DMS153 treated with DMSO at 0.1 percent for 48 hours (cell line): ENCODE data around the gene AP4M1.

Experiments
- DNase-seq: peaks from one replicate; lab custom pipeline; 2025; ENCODE audit not compliant: unreplicated experiment; lab: John Stamatoyannopoulos, UW

Gene AP4M1

GRCh38 chr7:100087055-100087750, 14.2 kb upstream of the AP4M1 start:
- DNase-seq: no peak

DNA sequence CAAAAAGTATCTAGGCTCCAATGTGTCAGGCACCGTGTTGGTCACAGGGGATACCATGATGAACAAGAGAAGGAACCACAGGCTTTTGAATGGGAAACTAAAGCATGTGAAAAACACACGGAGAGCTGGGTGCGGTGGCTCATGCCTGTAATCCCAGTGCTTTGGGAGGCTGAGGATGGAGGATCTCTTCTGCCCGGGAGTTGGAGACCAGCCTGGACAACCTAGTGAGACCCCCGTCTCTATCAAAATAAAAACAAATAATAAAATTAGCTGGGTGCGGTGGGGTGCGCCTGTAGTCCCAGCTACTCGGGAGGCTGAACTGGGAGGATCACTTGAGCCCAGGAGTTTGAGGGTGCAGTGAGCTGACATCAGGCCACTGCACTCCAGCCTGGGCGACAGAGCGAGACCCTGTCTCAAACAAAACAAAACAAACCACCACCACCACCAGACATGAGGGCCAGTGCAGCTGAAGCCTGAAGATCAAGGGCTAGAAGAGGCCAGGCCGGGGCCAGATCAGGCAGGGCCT, 13.3 kb upstream of the AP4M1 start:
- no peak for DNase-seq

DNA sequence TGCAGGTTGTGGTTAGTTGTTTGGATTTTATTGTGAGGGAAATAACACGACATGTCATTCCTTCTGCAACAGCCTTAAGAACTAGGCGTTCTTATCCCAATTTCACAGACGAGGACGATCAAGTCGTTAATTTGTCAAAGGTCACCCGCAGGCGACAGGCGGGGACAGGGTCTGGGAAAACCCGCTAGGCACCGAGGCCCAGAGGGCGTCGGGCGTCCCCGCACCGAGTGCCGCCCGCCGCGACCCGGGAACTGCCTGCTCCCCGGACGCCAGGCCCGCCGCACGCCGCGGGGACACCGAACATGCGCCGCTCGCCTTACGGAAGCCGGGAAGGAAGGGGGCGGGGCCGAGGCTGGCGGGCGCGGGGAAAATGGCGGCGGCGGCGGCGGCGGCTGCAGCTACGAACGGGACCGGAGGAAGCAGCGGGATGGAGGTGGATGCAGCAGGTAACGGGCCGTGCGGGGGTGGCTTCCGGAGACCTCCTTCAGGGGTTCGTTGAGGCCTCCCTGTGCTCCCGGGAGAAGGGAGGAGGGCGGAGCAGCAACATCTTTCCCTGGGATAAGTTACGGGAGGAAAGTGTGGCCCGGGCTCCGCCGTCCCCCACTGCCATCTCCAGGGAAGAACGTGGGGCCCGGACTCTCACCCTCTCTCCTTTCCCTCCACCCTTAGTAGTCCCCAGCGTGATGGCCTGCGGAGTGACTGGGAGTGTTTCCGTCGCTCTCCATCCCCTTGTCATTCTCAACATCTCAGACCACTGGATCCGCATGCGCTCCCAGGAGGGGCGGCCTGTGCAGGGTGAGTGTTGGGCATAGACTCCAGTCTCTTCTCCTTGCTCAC, 12.6 kb upstream of the AP4M1 start, which contains the start of gene COPS6:
COPS6 (plus strand) TSS at position 349 of the 837 bp plus-strand sequence; CDS start at position 371, 22 bp downstream.
- DNase-seq: peak; percentile 50

GRCh38 chr7:100089458-100090196, 11.8 kb upstream of the AP4M1 start:
- no peak for DNase-seq

DNA sequence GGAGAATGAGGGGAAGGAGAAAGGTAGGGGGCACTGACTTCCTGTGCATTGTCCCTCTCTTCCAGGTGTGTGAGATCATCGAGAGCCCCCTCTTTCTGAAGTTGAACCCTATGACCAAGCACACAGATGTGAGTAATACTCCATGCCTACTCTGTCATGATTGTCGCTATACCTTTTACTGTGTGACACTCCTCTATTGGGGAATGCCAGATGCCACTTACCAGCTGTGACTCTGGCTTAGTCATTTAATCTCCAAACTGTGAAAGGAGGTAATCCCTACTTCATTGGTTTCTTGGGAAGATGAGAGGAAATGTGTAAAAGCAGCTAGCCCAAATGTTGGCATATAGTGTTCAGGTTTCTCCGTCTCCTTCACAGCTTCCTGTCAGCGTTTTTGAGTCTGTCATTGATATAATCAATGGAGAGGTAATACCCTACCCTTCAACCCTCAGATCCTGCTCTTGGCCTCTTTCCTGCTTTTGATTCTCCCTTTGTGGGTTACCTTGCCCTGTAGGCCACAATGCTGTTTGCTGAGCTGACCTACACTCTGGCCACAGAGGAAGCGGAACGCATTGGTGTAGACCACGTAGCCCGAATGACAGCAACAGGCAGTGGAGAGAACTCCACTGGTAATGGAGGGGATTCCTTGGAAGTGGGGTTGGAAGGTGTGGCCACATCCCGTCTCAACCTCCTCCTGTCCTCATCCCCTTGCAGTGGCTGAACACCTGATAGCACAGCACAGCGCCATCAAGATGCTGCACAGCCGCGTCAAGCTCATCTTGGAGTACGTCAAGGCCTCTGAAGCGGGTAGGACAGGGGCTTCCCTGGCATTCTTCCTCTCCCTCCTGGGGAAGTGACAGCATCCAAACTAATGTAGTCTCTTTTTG, 10.7 kb upstream of the AP4M1 start:
- no peak for DNase-seq

GRCh38 chr7:100091411-100092181, 9.8 kb upstream of the AP4M1 start:
- DNase-seq: no peak

- DNase-seq: no peak
Observed at GRCh38 chr7:100093054-100093453, 8.4 kb upstream of the AP4M1 start.

- no peak for DNase-seq
Observed at GRCh38 chr7:100093498-100093897, 7.9 kb upstream of the AP4M1 start.

GRCh38 chr7:100093925-100094486, 7.4 kb upstream of the AP4M1 start:
- DNase-seq: no peak

DNA sequence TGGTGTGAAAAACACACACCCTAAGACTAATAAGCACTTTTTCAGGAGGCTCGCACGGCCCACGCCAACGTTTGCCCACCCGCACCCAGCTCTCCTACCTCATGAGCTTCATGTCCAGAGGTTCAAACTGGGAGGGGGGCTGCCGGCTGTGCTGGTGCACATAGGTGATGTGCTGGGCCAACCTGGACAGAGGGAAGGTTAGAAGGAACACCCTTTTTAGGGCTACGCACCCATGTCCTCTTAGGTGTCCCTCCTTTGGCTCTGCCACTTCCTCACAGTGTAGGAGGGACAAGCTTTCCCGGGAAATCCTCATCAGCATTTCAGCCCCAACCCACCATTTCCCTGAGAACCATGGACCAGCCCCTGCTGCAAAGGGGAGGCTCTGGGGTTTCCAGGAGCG, 6.2 kb upstream of the AP4M1 start:
- DNase-seq: no peak

DNA sequence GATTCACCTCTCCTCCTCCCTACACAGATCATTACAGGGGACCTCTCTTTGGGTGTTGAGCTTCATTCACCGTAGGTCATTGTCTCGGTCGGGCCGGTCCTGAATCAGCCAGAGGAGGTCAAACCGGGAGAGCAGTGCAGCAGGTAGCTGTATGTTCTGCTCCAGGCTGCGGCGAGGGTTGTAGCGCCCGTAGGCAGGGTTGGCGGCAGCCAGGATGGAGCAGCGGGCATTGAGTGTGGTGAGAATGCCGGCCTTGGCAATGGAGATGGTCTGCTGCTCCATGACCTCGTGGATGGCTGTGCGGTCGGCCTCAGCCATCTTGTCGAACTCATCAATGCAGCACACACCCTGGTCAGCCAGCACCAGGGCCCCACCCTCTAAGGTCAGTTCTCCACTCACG, 5.7 kb upstream of the AP4M1 start:
- DNase-seq: no peak

DNA sequence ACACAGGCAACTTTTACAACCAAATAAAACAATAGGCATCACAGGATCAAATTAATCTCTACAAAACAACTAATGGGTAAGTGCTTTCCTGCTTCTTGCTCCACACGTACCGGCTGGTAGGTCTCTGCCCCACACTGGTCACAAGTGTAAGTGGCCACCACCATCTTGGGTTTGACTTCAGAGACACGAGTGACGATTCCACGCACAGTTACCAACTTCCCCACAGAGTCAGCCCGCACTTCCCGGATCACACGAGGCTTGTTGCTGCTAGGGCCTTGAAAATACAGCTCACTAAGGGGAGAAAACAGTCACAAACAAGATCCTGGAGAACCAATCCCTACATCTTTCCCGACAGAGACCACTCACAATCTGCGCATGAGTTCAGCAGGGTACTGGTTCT, 2.5 kb upstream of the AP4M1 start:
- DNase-seq: no peak

DNA sequence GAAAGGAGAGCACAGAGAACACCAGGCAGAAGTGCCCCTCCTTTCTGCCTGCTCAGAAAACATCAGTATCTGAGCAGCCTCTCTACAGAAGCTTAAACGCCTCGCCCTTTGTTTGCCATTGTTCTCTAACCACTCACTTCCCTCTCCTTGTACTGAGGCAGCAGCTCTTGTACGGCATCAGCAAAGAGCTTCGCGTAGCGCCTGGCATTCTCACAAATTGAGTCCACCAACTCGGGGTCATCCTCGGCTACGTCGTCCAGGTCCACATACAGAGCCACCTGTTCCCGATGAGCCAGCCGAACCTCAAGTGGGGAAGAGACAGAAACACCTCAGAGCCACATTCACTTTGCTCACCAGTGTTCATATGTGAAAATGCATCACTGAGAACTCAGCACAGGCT, 2.0 kb upstream of the AP4M1 start:
- no peak for DNase-seq

- DNase-seq: peak; percentile 79
Observed at GRCh38 chr7:100100420-100101015, 925 bp upstream of the AP4M1 start.

GRCh38 chr7:100102950-100103840, 1.8 kb downstream of the AP4M1 start:
- no peak for DNase-seq

GRCh38 chr7:100105534-100105933, 4.1 kb downstream of the AP4M1 start:
- DNase-seq: no peak

GRCh38 chr7:100106633-100107032, 5.2 kb downstream of the AP4M1 start:
- DNase-seq: no peak
